Natural killer cell treated with Interleukin-12 subunit alpha and Interleukin-12 subunit beta and Interleukin-15 and Interleukin-18, amount 100 ng/mL, for 72 hours (primary cell): Measurements from ENCODE around the gene CREB5. TPM values are rescaled to one million over a fixed set of nuclear protein-coding genes. Genes with fewer than 3 reads are reported as not detected.

Experiments
- ATAC-seq, 2 donors: fragments of 150-1000 bp; cut with Tn5 transposase in 1 of 2; sonication (Bioruptor Pico), chemical (Tn5 transposase) in 1 of 2; 2 replicates each; pipeline ENCODE4 v1.10.0; 2021
- DNase-seq: peaks from one replicate; pipeline ENCODE4 v3.0.0; 2022; ENCODE audit warnings: low spot score
- H3K27ac Mint-ChIP-seq, 2 donors: 1 replicate in 1 of 2; 2 replicates in 1 of 2; pipeline ENCODE4 v1.8.0; 2022; ENCODE audit warnings: mixed read lengths in 2 of 2, mild to moderate bottlenecking in 1 of 2, moderate library complexity in 1 of 2
- H3K27me3 Mint-ChIP-seq, 2 donors: 1 replicate in 1 of 2; 2 replicates in 1 of 2; pipeline ENCODE4 v1.8.0; 2022; ENCODE audit warnings: mixed read lengths in 2 of 2
- H3K36me3 Mint-ChIP-seq: one replicate; pipeline ENCODE4 v1.8.0; 2022; ENCODE audit warnings: mixed read lengths
- H3K4me1 Mint-ChIP-seq, 2 donors: 1 replicate in 1 of 2; 2 replicates in 1 of 2; pipeline ENCODE4 v1.8.0; 2022; ENCODE audit warnings: low read depth in 2 of 2, mixed read lengths in 2 of 2, mild to moderate bottlenecking in 1 of 2
- H3K4me3 Mint-ChIP-seq: one replicate; pipeline ENCODE4 v1.8.0; 2022; ENCODE audit warnings: mixed read lengths
- H3K9me3 Mint-ChIP-seq: 2 replicates; pipeline ENCODE4 v1.8.0; 2022; ENCODE audit warnings: mixed read lengths
- total RNA-seq, 2 donors: library from RNA; stranded (reverse); gene quantifications; one replicate each; pipeline ENCODE4 v1.2.3, GENCODE V29; 2022

CREB5 gene
- total RNA-seq, 2 donors from 2014 or later: 0.62 TPM; not detected in 1

DNA sequence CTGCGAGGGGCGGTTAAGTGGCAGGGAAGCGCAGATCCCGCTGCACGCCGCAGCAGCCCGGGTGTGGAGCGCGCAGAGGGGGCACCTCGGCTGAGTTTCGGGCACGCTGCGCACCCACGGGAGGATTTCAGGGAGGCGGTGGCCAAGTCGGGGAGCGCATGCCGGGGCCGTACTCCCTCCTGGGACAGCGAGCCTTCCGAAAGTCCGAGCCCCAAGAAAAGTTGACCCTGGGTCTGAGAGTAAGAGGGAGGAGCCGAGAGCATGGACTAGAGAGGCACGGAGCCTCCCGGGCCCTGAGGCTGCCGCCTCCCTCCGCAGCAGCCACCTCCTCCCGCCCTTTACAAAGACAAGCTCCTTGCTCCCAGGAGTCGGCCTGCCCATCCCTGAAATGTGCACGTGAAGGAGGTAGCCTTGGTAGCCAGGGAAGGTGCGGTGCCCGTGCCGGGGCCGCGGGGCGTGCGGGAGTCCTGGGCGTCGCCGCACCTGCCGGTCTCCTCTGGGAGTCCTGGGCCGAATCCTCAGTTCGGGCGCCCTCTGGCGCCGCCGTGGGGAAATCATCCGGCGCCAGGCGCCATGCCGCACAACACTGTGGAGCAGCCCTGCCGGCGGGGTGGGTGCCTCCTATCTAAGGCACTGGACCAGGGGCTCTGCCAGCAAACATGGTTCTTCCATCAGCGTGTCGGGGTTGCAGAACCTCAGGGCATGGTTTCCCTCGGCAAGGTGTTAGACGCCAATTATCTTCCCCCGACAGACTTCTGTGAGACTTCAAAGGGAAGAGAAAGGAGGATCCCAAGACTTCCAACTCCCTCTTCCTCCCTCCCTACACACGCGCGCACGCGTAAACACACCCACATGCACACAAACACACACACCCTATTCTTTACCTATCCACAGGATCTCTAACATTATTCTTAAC lies 441.8 kb downstream of the CREB5 start:
- Mint-ChIP-seq H3K36me3 (no peaks in the 10 kb centered on the region), H3K27ac (no peak overlapping the region), H3K4me1 (peaks cover 6 to 9% of the 10 kb centered on the region in 2 donors), H3K9me3 (no peaks in the 10 kb centered on the region), H3K27me3 (peaks cover 50 to 57% of the 10 kb centered on the region in 2 donors), H3K4me3 (peak overlapping the region; percentile 66)
- DNase-seq (peak; percentile 80), ATAC-seq (peak; percentile 95)

DNA sequence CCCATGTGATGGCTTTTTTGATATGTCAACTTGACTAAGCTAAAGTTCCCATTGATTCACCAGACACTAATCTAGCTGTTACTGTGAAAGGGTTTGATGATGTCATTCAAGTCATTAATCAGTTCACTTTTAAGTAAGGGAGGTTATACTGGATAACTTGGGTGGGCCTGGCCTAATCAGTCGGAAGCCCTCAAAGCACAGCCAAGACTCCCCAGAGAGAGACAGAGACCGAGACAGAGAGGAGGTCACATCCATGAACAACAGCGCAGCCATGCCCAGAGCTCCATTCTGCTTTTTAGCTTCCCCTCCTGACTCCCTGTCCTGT lies 442.4 kb downstream of the CREB5 start:
- peaks cover 51 to 63% of the 10 kb centered on the region in 2 donors for H3K27me3 Mint-ChIP-seq
- no peak for ATAC-seq
- H3K9me3 Mint-ChIP-seq: no peaks in the 10 kb centered on the region
- H3K4me1 Mint-ChIP-seq: peaks cover 6 to 9% of the 10 kb centered on the region in 2 donors
- peak overlapping the region; percentile 14 for H3K4me3 Mint-ChIP-seq
- no peaks in the 10 kb centered on the region for H3K36me3 Mint-ChIP-seq
- no peak for DNase-seq
- H3K27ac Mint-ChIP-seq: no peak overlapping the region

DNA sequence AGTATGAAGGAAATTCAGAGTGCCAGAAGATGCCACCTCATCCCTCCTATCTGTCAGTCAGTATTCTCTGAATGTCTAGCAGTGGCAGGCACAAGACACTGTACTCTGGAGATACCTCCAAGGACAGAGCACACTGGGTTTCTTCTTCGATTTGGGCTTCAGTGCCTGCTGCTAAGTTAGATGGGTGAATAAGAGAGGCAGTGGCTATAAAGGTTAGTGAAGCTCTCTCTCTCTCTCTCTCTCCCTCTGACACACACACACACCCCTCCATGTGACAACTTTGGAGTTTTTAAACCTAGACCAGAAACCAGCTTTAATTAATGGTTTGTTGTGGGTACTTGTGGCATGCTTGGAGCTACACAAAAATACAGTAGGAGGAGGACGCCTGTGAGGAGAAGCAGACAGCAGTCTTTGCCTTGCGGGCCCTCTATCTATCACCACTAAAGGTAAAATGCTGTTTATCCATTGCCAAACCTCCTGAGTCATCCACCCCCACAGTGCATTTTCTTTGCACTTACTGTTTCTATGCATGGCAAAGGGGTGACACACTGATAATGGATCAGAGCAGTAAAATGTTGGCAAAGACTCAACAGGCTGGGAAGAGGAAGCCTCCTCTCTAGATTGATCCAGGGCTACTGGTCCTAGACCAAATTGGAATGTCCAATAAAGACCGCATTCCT lies 443.4 kb downstream of the CREB5 start:
- no peak overlapping the region for H3K4me3 Mint-ChIP-seq
- H3K36me3 Mint-ChIP-seq: no peaks in the 10 kb centered on the region
- no peak overlapping the region for H3K27ac Mint-ChIP-seq
- DNase-seq: no peak
- no peaks in the 10 kb centered on the region for H3K9me3 Mint-ChIP-seq
- peaks cover 6 to 9% of the 10 kb centered on the region in 2 donors for H3K4me1 Mint-ChIP-seq
- H3K27me3 Mint-ChIP-seq: peaks cover 50 to 67% of the 10 kb centered on the region in 2 donors
- no peak for ATAC-seq

DNA sequence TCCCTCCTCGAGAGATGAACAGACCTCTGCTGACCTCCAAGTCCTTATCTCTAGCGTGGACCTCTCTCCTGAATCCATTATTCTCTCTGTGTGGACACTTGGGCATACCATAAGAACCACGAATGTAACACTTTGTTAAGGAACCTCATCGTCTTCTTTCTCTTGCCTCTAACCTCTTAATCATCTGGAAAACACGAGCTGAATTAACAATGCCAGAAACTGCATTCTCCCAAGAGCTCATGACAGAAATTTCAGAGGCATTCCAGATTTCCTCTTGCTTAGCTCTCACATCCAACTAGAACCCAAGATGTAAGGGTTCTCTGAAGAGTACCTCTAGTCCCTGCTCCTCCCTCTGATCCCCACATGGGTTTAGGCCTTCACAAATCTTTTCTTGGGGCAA lies 444.3 kb downstream of the CREB5 start:
- Mint-ChIP-seq H3K27me3 (peaks cover 46 to 60% of the 10 kb centered on the region in 2 donors), H3K36me3 (no peaks in the 10 kb centered on the region), H3K4me3 (no peak overlapping the region), H3K4me1 (peaks cover 6 to 9% of the 10 kb centered on the region in 2 donors), H3K27ac (no peak overlapping the region), H3K9me3 (no peaks in the 10 kb centered on the region)
- ATAC-seq (no peak), DNase-seq (no peak)

DNA sequence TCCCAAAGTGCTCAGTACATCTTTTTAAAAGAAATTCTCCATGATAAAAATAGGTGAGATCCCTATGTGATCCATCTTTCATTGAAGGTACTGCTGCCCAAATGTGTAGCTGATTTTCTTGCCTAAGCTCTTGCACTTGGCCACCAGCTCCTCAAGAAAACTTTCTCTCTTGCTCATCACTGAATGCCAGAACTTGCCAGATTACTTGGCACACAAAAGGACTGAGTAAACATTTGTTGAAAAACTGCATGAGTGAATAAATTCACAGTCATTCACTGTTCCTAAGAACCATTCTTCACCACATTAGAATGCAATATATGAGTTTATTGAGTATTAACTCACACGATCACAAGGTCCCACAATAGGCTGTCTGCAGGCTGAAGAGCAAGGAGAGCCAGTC lies 445.9 kb downstream of the CREB5 start:
- no peak overlapping the region for H3K27ac Mint-ChIP-seq
- H3K27me3 Mint-ChIP-seq: peaks cover 48 to 59% of the 10 kb centered on the region in 2 donors
- peaks cover 6 to 9% of the 10 kb centered on the region in 2 donors for H3K4me1 Mint-ChIP-seq
- H3K36me3 Mint-ChIP-seq: no peaks in the 10 kb centered on the region
- no peaks in the 10 kb centered on the region for H3K9me3 Mint-ChIP-seq
- no peak for DNase-seq
- ATAC-seq: no peak
- no peak overlapping the region for H3K4me3 Mint-ChIP-seq

DNA sequence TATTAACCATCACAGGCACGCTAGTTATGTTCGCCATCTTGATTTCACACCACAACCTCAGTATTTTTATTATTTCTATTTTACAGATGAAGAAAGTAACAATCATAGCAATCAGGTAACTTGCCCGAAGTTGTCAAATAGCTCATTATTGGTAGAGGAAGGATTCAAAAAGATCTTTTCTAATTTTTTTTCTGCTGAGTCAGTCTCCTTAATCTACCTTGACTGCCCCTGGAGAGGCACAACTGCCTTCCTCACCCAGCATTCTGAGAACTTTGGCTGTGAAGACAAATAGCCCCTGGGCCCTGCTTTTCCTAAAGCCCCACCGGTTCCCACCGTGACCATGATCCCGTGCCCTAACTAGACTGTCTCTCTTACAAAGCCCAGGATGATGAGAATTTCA lies 446.6 kb downstream of the CREB5 start:
- Mint-ChIP-seq H3K36me3 (no peaks in the 10 kb centered on the region), H3K27me3 (peaks cover 46 to 56% of the 10 kb centered on the region in 2 donors), H3K4me1 (peaks cover 0 to 5% of the 10 kb centered on the region in 2 donors), H3K4me3 (no peak overlapping the region), H3K27ac (no peak overlapping the region), H3K9me3 (no peaks in the 10 kb centered on the region)
- no peak for DNase-seq
- ATAC-seq: no peak

DNA sequence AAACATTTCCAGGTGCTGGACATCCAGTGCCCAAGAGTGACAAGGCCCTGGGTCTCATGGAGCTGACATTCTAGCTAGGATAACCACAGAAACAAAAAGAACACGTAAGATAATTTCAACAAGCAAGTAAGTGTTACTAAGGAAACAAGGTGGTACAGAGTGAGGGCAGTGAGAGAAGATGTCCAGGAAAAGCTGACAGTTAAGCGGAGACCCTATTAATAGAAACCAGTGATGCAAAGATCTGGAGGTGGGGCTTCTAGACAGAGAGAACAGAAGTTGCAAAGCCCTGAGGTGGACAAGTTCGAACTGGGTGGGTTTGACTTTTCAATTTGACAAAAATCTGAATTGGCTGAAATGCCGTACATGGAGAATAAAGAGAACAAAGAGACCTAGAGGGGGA lies 449.5 kb downstream of the CREB5 start:
- DNase-seq (no peak), ATAC-seq (no peak)
- Mint-ChIP-seq H3K27ac (no peak overlapping the region), H3K9me3 (no peaks in the 10 kb centered on the region), H3K36me3 (no peaks in the 10 kb centered on the region), H3K4me3 (no peak overlapping the region), H3K4me1 (no peaks in the 10 kb centered on the region), H3K27me3 (peaks cover 31 to 56% of the 10 kb centered on the region in 2 donors)

DNA sequence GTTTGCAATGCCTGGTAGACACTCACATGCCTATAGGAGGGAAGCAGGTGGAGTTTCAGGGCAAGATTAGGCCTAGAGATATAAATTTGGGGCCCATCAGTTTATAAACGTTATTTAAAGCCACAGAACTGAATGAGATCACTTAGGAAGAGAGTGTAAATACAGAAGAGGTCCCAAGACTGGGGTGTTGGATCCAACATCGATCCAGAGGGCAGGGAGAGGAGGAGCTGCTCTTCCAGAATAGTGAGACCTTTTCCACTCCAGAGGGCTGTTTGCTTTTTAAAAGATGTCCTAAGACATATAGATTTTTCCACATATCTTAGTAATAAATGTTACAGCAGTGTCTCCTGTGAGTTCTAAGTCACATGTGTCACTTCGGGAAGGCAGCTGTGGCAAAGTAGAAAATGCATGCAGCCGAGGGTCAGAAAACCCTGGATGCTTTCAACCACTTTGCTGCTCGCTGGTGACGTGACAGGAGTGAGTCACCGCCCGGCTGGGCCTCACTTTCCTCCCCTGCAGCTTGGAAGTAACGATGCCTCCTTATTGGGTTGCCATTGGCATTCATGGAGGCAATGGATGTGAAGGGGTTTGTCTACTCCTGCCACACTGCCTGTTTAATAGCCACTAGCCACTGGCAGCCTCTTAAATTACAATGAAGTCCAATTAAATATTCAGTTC lies 450.4 kb downstream of the CREB5 start:
- Mint-ChIP-seq H3K36me3 (no peaks in the 10 kb centered on the region), H3K4me3 (no peak overlapping the region), H3K27ac (no peak overlapping the region), H3K27me3 (peaks cover 34 to 60% of the 10 kb centered on the region in 2 donors), H3K4me1 (no peaks in the 10 kb centered on the region), H3K9me3 (no peaks in the 10 kb centered on the region)
- DNase-seq (no peak), ATAC-seq (no peak)

DNA sequence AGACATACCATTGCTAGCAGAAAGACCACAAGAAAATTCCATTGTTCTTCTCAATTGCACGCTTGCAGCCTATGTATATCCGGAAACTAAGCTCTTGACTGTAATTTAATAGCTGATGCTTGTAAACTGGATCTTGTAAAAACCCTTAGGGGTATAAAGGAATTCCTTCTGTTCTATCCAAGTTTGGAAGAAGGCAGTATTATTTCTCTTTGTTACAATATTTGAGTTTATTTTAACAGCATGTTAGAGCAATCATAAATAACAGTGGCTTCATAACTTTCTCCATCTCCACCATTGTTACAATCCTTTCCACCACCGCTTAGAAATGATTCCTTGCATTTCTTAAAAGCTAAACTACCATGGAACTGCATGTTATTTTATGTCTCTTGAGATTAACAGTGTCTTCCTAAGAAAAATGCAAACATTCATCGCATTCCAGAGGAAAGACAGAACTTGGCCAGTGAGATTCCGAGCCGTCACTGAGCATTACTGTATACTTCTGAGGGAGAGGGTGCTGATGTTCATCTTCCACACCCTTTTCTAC lies 453.4 kb downstream of the CREB5 start:
- Mint-ChIP-seq H3K9me3 (no peaks in the 10 kb centered on the region), H3K36me3 (no peaks in the 10 kb centered on the region), H3K27ac (no peak overlapping the region), H3K4me3 (no peak overlapping the region), H3K27me3 (peaks cover 30 to 59% of the 10 kb centered on the region in 2 donors), H3K4me1 (no peaks in the 10 kb centered on the region)
- DNase-seq (no peak), ATAC-seq (no peak)

DNA sequence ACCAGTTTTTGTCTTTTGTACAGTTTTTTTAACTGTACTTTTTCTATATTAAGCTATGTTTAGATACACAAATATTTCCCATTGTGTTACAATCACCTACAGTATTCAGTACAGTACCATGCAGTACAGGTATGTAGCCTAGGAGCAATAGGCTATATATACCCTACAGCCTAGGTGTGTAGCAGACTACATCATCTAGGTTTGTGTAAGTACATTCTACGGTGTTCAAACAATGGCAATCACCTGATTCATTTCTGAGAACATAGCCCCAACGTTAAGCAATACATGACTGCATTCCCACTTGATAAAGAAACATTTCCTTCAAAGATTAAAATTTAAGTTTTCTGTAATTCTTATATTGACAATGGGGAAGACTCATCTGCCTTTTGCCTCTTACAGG lies 456.4 kb downstream of the CREB5 start:
- ATAC-seq (no peak), DNase-seq (no peak)
- Mint-ChIP-seq H3K4me3 (no peak overlapping the region), H3K27ac (no peak overlapping the region), H3K27me3 (peaks cover 21 to 63% of the 10 kb centered on the region in 2 donors), H3K9me3 (no peaks in the 10 kb centered on the region), H3K36me3 (no peaks in the 10 kb centered on the region), H3K4me1 (no peaks in the 10 kb centered on the region)

DNA sequence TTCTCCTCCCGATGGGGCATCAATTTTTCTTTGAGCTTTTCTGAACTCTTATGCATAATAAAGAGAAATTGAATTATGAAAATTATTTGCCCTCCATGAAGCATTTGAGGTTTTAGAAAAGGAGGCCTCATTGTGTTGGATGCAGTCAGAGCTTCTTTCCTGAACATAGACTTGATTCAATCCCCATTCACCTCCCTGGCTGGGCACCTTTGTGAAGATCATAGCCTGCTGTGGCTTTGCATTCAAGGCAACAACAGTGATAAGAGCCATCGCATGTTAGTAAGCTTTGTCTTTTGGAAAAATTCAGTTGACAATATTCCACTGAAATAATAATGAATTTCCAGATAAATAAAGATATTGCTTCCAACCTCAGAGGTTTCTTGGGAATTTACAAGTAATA lies 458.8 kb downstream of the CREB5 start:
- DNase-seq (no peak), ATAC-seq (no peak)
- Mint-ChIP-seq H3K4me3 (no peak overlapping the region), H3K27me3 (peaks cover 22 to 47% of the 10 kb centered on the region in 2 donors), H3K4me1 (no peaks in the 10 kb centered on the region), H3K36me3 (no peaks in the 10 kb centered on the region), H3K9me3 (no peaks in the 10 kb centered on the region), H3K27ac (no peak overlapping the region)

DNA sequence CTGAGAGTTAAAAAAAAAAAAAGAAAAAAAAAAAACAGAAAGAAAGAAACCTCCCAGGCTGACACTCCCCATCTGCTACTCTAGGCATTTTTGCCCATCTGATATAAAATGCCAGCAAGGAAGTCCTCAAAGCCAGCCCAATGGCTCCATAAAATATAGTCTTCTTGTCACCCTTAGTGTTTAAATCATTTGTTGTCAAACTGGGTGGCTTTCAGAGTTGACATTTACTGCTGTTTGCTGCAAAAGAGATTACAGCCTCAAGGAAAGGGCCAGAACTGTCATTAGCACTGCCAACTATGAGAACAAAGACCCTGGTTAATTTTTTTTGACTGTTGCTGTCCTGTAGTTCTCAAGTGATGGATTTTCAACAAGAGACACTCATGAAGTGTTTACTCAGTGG lies 459.3 kb downstream of the CREB5 start:
- no peak for ATAC-seq
- H3K27ac Mint-ChIP-seq: no peak overlapping the region
- H3K9me3 Mint-ChIP-seq: no peaks in the 10 kb centered on the region

DNA sequence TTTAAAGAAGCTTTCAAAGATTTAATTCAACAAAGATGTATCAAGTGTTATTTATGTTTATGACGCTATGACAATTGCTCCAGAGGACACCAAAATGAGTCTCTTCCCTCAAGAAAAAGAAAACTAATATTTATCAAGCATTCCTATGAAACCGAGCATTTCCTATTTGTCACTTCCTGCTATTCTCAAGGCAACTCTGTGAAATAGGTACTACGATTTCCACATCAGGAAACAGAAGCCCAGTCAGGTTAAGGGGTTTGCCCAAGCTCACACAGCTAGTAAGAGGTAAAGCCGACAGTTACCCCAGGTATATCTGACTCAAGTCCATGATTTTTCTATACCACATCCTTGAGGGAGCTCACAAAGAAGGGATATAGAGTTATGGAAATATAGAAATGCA lies 459.9 kb downstream of the CREB5 start:
- Mint-ChIP-seq H3K9me3 (no peaks in the 10 kb centered on the region), H3K27ac (no peak overlapping the region)
- no peak for ATAC-seq

More for the DNA sequence above, 459.3 kb downstream of the CREB5 start:
- no peak for DNase-seq
- H3K27me3 Mint-ChIP-seq: peaks cover 22 to 42% of the 10 kb centered on the region in 2 donors
- H3K4me1 Mint-ChIP-seq: no peaks in the 10 kb centered on the region
- H3K4me3 Mint-ChIP-seq: no peak overlapping the region
- no peaks in the 10 kb centered on the region for H3K36me3 Mint-ChIP-seq

More for the DNA sequence above, 459.9 kb downstream of the CREB5 start:
- Mint-ChIP-seq H3K4me1 (peaks cover 0 to 2% of the 10 kb centered on the region in 2 donors), H3K27me3 (peaks cover 24 to 36% of the 10 kb centered on the region in 2 donors), H3K4me3 (no peak overlapping the region), H3K36me3 (no peaks in the 10 kb centered on the region)
- no peak for DNase-seq
